Measurements from ENCODE around the gene FOCAD.

The FOCAD gene

GRCh38 chr9:20640331-20641187 lies 43.5 kb upstream of the FOCAD start (continued):
- TF ChIP-seq ZBTB44 (tag by site-specific recombination; IDR thresholded peaks at IDR 0.05) (peak; percentile 69; the same call in 1 of the 2 replicates), ZNF596 (tag by site-specific recombination; IDR thresholded peaks at IDR 0.05) (peak; percentile 32; the same call in 1 of the 2 replicates), ZFP3 (tag by site-specific recombination; IDR thresholded peaks at IDR 0.05; ENCODE audit: low read depth) (no peak)

GRCh38 chr9:20642045-20642444 lies 42.0 kb upstream of the FOCAD start:
- Histone ChIP-seq H3K36me3 (ENCODE audit: control insufficient read depth in 2 of 2, insufficient read depth in 1 of 2, low read length in 2 of 2) (no peaks in the 10 kb centered on the region), H3K27ac (ENCODE audit: extremely low read depth, low read depth, low read length) (no peak overlapping the region), H3K4me1 (ENCODE audit: control insufficient read depth, insufficient read depth, low read length) (peaks cover 15% of the 10 kb centered on the region; the same call in 1 of the 2 replicates), H3K4me3 (ENCODE audit: low read depth, low read length) (no peak overlapping the region), H3K9me3 (ENCODE audit: control insufficient read depth, insufficient read depth, low read depth, low read length) (no peaks in the 10 kb centered on the region)
- POLR2A ChIA-PET, result interaction anchor here (2.2 kb wide), 1 partner anchor 42 kb away, joined by 7 read pairs; the partner anchor contains the start of gene FOCAD
- TF ChIP-seq ZNF280C (tag by site-specific recombination; IDR thresholded peaks at IDR 0.05) (no peak), ZNF155 (tag by site-specific recombination; IDR thresholded peaks at IDR 0.05) (no peak), ZSCAN4 (tag by site-specific recombination; IDR thresholded peaks at IDR 0.05) (peak; percentile 86), ZBTB49 (tag by site-specific recombination; IDR thresholded peaks at IDR 0.05; ENCODE audit: low read depth) (no peak), ZBTB48 (tag by site-specific recombination; IDR thresholded peaks at IDR 0.05) (peak; percentile 27; the same call in 1 of the 2 replicates)
- CTCF ChIA-PET, result interaction anchor here (5.5 kb wide), 1 partner anchor 17 kb away, joined by 29 read pairs; no protein-coding TSS in a partner anchor

- POLR2A ChIA-PET, result interaction anchor here (2.2 kb wide), 1 partner anchor 41 kb away, joined by 7 read pairs; the partner anchor contains the start of gene FOCAD
- peaks cover 6% of the 10 kb centered on the region; the same call in 1 of the 2 replicates for H3K4me1 ChIP-seq (ENCODE audit: control insufficient read depth, insufficient read depth, low read length)
- CTCF ChIA-PET, result no interaction called here
Measured at GRCh38 chr9:20643660-20644059, 40.4 kb upstream of the FOCAD start.

More at GRCh38 chr9:20643660-20644059, 40.4 kb upstream of the FOCAD start:
- Histone ChIP-seq H3K27ac (ENCODE audit: extremely low read depth, low read depth, low read length) (no peak overlapping the region), H3K36me3 (ENCODE audit: control insufficient read depth in 2 of 2, insufficient read depth in 1 of 2, low read length in 2 of 2) (no peaks in the 10 kb centered on the region), H3K4me3 (ENCODE audit: low read depth, low read length) (no peak overlapping the region), H3K9me3 (ENCODE audit: control insufficient read depth, insufficient read depth, low read depth, low read length) (no peaks in the 10 kb centered on the region)
- TF ChIP-seq PRDM10 (tag by site-specific recombination; IDR thresholded peaks at IDR 0.05) (0 out of 2 replicates have a peak, but pooled peaks have one; percentile 19), SP7 (tag by site-specific recombination; IDR thresholded peaks at IDR 0.05) (no peak)

Measured in HEK293 (cell line).